Lower leg skin (tissue), 4 donors: ENCODE results near the gene TBX15. TPM values are rescaled to one million over a fixed set of nuclear protein-coding genes. Genes with fewer than 3 reads are reported as not detected.

Source experiments
- DNase-seq, 2 donors: peaks; one replicate each; pipeline ENCODE4 v3.0.0-alpha.2; 2019; ENCODE audit warnings: low spot score in 2 of 2
- H3K4me3 ChIP-seq: fragments of 200-600 bp; sonication (generic); 2 replicates; pipeline ENCODE4 v1.5.1; 2017; ENCODE audit warnings: mild to moderate bottlenecking, low read depth; ENCODE audit not compliant: poor library complexity, severe bottlenecking
- CTCF ChIP-seq, 3 donors: fragments of 450-650 bp; IDR thresholded peaks; one replicate each; pipeline ENCODE4 v1.5.1; 2016; ENCODE audit warnings: antibody characterized with exemption in 3 of 3, mild to moderate bottlenecking in 3 of 3, moderate library complexity in 2 of 3
- POLR2A ChIP-seq, 2 donors: fragments of 450-650 bp; IDR thresholded peaks; one replicate each; pipeline ENCODE4 v1.6.1; 2016 to 2017; ENCODE audit warnings: antibody characterized with exemption in 2 of 2, mild to moderate bottlenecking in 1 of 2, moderate library complexity in 1 of 2
- WGBS, 2 donors: methylation state at CpG; one replicate each; pipeline ENCODE4 v1.1.5; 2018; 5-methylcytosine and 5-hydroxymethylcytosine counted together
- intact Hi-C: fragments of 100-400 bp; cut with DNase I; formaldehyde crosslinking; loops from one replicate; pipeline ENCODE4 v1.15.0; 2023; ENCODE audit warnings: low total_unique reads
- total RNA-seq, 4 donors: library from RNA; depleted of rRNA; stranded (reverse); fragments of >200 nt; gene quantifications; one replicate each; pipeline ENCODE4 v1.1.0, GENCODE V29; 2016

Gene TBX15
- total RNA-seq, 4 donors from 2014 or later, result 4.7 to 17.0 (median 5.9) TPM

GRCh38 chr1:118927427-118928187 is 60.5 kb downstream of the TBX15 start:
- no peak for TF ChIP-seq CTCF (IDR thresholded peaks at IDR 0.05)
- TF ChIP-seq POLR2A (IDR thresholded peaks at IDR 0.05), result no peak
- intact Hi-C loops, result no loop called here
- DNase-seq, result no peak
- H3K4me3 ChIP-seq, result no peak overlapping the region
- WGBS, 2 donors, result 38 to 39% methylated on average over 4 of the region's 4 CpGs

GRCh38 chr1:118926261-118926660 is 61.9 kb downstream of the TBX15 start:
- no peak for DNase-seq
- intact Hi-C loops, result no loop called here
- no peak overlapping the region for H3K4me3 ChIP-seq
- TF ChIP-seq POLR2A (IDR thresholded peaks at IDR 0.05) (no peak), CTCF (IDR thresholded peaks at IDR 0.05) (no peak)

- H3K4me3 ChIP-seq, result no peak overlapping the region
- DNase-seq, result no peak
- no peak for TF ChIP-seq POLR2A (IDR thresholded peaks at IDR 0.05)
- TF ChIP-seq CTCF (IDR thresholded peaks at IDR 0.05), result no peak
- intact Hi-C loops, result no loop called here
- 55 to 59% methylated on average over 2 of the region's 2 CpGs for WGBS, 2 donors
These were observed 62.5 kb downstream of the TBX15 start for GRCh38 chr1:118925651-118926050.

GRCh38 chr1:118923319-118923718 is 64.8 kb downstream of the TBX15 start:
- DNase-seq, result no peak
- 61 to 70% methylated on average over 4 of the region's 4 CpGs for WGBS, 2 donors
- TF ChIP-seq POLR2A (IDR thresholded peaks at IDR 0.05), result no peak
- no peak for TF ChIP-seq CTCF (IDR thresholded peaks at IDR 0.05)
- intact Hi-C loops, result no loop called here
- no peak overlapping the region for H3K4me3 ChIP-seq

- TF ChIP-seq POLR2A (IDR thresholded peaks at IDR 0.05), result no peak
These were observed 66.1 kb downstream of the TBX15 start for GRCh38 chr1:118921994-118922393.

GRCh38 chr1:118920124-118920717 is 67.9 kb downstream of the TBX15 start:
- TF ChIP-seq POLR2A (IDR thresholded peaks at IDR 0.05), result no peak
- TF ChIP-seq CTCF (IDR thresholded peaks at IDR 0.05), result no peak
- 74 to 81% methylated on average over 4 of the region's 4 CpGs for WGBS, 2 donors
- no peak overlapping the region for H3K4me3 ChIP-seq
- intact Hi-C loops, result no loop called here
- DNase-seq, result no peak

More at GRCh38 chr1:118921994-118922393, 66.1 kb downstream of the TBX15 start:
- intact Hi-C loops, result no loop called here
- WGBS, 2 donors, result 38 to 52% methylated on average over 5 of the region's 5 CpGs
- no peak overlapping the region for H3K4me3 ChIP-seq
- no peak for DNase-seq
